AG20443 (cell line): ENCODE data around the gene RELB.

Source experiments
- DNase-seq: peaks from one replicate; pipeline ENCODE4 v3.0.0; 2012; ENCODE audit warnings: low spot score, mixed read lengths

Gene RELB

DNA sequence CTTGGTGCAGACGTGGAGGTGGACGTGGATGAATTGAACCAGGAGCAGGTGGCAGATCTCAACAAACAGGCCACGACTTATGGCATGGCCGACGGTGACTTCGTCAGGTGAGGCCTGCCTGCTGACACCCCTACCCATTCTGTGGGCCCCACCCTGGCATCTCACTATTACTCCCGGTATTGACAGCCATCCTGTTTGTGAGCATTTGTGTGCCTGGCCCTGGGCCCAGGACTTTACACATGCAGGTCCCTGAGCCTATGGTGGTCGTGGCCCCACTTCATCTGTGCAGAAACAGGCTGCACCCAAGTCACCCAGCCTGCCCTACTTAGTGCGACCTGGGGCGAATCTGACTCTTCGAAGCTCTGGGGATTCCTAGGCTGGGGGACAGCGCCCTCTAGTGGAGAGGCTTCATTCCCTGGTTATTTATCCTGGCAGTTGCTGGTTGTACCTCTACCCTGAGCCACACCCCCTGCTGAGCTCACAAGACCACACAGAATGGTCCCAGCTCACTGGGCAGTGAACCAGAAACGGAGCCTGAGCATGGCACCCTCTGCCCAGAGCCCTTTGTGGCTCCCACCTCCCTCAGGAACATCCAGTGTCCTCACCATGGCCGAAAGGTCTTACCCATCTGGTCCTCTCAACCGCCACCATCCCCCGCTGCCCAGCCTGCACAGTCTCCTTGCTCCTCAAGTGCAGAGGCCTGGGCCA lies 58.1 kb downstream of the RELB start:
- DNase-seq: peak; percentile 87

DNA sequence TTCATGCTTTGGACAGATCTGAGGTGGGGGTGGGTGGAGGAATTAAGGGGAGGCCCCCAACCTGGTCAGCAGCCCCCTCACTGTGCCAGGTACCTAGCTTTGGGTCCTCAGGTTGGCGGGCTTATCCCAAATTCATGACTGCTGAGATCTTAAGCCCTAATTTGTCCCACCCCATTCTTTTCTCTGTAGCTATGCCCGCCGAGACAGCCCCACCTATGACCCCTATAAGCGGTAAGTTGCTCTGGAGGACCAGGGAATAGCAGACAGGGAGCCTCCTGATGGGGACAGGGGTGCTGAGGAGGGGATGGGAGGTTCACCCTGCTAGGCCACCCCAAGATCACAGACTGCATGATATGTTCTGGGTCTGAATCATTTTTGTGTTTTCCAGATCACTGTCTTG lies 60.7 kb downstream of the RELB start:
- no peak for DNase-seq

DNA sequence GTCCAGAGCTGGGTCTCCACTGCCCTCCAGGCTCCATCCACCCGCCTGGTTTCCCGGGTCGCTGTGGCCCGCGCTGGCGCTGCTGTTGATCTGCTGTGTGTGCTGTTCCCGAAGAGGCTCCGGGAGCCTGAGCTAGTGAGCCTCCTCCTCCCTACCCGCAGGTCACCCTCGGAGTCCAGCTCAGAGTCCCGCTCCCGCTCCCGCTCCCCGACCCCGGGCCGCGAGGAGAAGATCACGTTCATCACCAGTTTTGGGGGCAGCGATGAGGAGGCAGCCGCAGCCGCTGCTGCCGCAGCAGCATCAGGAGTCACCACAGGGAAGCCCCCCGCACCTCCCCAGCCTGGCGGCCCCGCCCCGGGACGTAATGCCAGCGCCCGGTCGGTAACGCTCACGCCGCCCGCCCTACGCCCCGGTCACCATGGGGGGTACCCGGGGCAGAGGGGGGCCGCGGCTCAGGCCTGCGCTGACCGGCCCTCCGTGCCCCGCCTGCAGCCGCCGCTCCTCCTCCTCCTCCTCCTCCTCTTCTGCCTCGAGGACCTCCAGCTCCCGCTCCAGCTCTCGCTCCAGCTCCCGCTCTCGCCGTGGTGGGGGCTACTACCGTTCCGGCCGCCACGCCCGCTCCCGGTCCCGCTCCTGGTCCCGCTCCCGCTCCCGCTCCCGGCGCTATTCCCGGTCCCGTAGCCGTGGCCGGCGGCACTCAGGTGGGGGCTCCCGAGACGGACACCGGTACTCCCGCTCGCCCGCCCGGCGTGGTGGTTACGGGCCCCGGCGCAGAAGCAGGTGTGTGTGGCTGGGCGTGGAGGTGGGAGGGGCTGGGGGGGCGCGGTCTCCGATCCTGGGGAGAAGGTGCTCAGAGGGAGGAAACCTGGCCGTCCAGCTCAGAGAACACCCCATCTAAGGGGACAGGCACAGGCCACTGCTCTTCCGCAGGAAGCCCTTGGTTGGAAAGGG lies 62.9 kb downstream of the RELB start:
- no peak for DNase-seq

DNA sequence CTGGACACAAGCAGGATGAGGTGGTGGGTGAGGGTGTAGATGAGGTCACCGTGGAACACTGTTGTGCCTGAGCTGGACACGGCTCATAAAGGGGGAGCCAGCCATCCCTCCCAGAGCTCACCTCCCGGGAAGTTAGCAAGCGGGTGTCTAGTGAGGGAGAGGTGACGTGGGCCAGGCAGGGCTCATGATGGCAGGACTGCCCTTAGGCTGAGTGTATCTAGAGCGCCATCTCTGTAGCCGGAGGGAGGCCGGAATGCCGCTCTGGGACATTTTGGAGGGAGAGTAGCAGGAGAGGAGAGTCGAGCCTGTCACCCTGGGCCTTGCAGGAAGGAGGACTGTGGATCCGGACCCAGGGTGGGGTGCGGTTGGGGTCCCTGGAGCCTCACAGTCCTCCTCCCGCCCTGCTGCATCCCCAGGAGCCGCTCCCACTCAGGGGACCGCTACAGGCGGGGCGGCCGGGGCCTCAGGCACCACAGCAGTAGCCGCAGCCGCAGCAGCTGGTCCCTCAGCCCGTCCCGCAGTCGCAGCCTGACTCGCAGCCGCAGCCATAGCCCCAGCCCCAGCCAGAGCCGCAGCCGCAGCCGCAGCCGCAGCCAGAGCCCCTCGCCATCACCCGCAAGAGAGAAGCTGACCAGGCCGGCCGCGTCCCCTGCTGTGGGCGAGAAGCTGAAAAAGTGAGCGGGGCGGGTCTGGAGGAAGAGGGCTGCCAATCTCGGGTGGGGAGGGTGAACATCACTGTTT lies 65.8 kb downstream of the RELB start:
- DNase-seq: no peak

DNA sequence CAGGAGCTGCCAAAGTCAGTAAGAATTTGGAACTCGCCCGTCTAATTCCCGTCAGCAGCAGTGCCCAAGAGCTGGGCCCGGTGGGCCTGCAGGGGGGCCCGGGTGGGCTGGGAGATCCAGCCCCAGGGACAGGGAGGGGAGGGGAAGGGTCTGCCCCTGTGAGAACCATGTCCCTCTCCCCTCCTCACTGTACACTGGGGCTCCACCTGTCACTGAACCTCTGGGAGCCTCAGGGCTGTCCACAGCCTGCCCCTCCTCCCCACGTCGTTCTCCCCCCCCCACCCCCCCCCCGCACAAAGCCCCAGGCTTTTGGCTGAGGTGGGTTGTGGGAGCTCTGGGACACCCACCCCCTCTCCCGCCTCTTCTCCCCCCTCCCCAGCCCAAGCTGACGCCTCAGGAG lies 66.8 kb downstream of the RELB start:
- no peak for DNase-seq

DNA sequence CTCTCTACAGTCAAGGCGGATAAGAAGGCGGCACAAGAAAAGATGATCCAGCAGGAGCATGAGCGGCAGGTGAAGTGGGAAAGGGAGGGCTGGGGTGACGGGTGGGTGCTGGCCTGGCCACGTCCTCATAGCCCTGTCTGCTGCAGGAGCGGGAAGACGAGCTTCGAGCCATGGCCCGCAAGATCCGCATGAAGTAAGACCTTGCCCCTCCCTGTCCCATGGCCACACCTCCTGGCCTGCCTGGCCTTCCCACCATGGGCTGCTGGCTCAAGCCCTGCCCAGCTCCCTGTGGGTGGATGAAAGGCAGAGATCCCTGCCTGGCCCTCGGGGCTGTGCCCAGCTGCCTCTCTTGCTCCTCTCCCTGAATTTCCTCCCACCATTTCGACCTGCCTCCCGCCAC lies 67.8 kb downstream of the RELB start:
- peak; percentile 55 for DNase-seq

DNA sequence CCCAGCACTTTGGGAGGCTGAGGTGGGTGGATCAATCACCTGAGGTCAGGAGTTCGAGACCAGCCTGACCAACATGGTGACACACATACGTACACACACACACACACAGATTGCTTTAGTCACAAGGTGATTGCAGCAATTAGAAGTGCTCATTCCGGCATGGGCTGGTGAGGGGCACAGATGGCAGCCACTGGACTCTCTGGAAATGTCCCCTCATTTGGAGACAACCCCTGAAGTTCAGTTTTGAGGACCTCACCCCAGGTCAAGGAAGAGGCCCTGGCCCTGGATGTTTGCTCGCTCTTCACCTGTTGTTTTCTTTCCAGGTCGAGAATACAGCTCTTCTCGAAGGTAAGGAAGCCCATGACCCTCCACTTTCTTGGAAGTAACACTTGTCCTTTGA lies 69.0 kb downstream of the RELB start:
- DNase-seq: no peak

DNA sequence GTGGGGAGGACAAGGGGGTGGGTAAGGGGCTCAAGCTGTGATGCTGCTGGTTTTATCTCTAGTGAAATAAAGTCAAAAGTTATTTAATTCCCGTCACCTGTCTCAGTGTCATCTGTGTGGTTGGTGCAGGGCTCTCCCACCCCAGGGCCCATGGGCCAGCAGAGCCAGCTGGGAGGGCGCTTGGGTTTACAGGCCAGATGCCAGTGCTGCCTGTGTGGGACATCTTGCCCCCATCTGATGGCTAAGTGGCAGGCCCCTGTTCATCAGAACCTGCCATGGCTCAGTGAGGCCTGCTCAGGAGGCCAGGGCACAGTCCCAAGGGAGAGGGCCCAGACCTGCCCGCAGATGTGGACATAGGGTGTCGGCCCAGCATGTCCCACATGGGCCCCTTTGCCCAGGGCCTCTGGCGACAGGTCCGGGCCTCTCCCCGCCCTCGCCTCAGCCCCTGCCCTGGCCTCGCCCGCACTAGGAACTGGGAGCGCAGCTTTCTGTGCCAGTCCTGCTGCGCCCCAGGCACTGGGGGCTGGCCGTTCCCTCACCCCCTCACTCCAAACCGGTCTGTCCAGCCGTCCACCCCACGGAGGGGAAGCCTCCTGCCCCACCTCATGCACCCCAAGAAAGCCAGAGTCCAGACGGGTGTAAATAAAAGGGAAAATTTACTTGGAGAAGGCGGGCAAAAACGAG lies 69.7 kb downstream of the RELB start:
- no peak for DNase-seq

DNA sequence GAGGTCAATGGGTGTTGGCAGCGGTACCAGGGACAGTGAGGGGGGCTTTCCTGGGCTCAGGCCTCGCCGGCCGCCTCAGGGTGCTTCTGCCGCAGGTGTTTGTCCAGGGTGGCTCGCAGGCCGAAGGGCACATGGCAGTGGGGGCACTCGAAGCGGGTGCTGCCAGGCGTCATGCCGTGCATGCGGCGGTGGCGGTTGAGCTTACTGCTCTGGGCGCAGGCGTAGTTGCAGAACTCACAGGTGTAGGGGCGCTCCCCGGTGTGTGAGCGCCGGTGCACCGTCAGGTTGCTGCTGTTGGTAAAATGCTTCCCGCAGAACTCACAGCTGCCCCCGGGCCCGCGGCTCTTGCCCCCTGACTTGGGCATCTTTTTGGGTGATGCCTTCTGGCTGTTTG lies 70.3 kb downstream of the RELB start:
- DNase-seq: no peak

DNA sequence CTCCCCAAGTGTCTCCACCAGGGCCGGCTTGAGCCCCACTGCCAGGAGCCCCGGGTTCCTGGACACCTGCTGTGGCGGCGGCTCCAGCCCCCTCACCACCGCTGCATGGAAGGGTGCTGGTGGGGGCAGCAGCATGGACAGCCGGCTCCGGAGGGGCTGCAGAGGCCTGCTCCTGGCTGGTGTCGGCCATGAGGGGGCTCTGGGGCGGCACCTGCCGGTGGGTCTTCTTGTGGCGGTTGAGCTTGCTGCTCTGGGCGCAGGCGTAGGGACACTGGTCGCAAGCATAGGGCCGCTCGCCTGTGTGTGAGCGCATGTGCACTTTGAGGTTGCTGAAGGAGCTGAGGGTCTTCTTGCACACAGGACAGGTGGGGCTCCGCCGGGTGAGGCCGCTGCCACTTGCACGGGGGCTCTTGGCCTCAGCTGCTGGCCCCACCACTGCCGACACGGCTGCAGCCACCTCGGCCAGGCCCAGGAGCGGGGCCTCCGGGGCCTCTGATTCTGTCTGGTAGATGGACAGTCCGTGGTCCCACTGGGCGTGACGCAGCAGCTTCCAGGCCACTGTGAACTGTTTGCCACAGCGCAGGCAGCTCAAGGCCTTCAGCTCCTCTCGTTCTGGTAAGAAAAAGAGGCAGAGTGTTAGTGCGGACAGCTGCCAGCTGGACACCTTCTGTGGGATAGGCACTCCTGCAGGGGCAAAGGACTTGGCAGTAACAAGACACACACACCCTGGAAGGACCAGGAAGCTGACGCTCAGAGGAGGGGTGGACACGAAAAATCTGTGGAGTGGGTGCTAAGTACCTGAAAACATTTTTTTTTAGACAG lies 70.9 kb downstream of the RELB start:
- no peak for DNase-seq

DNA sequence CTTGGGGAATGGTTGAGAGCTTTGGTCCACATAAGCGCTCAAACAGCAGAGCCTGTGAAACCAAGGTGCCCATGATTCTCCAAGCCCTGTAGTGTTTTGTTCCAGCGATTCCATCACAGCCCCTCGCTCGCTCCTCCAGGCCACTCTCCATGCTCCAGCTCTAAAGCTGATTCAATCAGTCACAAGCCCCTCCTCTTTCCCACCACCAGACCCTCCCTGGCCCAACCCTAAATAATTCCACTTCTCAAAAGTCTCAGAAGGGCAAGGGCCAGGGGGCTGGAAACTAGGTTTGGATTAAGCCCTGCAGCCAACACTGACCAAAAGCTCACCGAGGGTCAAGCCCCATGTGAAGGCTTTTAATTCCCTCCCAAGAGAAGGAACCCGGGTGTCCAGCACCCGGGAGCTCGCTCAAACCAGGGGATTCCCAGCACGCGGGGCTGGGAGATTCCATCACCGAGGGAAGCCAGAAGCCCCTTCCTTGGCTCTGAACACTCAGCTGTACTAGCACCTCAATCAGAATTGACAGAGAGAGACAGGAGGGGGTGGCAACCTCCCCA lies 73.6 kb downstream of the RELB start:
- DNase-seq: no peak

DNA sequence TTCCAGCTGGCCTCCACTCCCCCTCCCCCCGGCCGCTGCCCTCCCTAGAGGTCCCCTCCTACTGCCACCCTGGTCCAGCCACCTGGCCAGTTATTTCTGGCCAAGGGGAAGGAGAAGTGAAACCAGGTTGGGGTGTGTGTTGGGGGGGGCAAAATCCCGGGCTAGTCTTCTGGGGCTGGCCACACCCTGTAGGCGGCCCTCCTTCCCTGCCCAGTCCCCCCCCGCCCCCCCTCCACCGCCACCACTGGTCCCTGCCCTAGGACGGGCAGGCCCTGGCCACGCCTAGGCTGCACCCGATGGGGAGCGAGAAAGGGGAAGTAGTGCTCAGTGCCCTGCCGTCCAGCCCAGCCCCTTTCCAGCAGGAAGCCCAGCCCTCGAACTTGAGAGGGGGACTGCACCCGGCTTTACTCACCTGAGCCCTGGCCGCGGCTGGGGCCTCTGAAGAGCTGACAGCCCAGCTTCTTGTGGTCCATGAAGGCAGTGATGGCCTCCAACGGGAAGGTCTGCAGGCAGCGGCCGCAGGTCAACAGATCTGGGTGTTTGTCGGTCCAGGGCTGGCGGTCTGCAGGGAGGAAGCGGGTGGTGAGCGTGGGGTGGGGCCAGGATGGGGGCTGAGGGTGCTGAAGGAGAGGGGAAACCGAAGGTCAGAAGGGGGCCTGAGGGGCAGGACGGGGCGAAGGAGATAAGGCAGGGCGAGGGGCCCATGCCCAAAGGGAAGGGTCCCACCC lies 74.2 kb downstream of the RELB start:
- peak; percentile 82 for DNase-seq

DNA sequence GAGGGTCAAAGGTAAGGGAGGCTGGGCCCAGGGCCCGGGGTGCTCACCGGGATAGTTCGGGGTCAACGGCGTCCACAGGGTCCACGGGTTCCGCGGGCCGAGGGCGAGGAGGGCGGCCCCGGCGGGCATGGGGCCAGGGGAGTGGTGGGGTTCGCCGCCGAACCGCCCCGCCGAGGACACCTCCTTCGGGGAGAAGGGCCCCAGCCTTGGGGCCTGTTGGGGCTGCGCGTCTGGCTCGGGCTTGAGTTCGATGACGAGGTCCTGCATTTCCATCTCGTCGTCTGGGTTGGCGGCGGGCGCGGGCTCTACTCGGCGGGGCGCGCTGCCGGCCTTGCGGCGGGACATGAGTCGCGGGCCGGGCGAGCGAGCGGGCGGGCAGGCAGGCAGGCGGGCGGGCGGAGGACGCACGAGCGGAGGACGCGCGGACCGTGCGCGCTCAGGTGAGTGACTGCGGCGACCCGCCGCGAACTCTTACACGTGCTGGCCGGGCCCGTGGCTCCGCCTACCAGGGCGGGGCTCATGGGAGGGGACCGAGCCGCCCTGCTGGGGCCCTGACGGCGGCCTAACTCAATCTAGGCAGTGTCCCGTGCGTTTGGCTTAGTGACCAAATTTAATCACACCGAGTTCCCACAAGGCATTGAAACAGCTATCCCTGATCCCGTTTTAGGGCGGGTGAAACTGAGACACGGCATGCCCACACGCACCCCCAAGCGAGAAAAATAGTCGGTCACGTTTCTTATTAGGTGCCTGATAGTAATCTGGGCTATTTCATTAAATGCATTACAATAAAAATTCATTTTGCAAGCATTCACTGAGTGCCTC lies 75.0 kb downstream of the RELB start, which contains the start of gene ZNF296:
TSS of gene ZNF296 (minus strand) at position 450 of the 822 bp plus-strand sequence. CDS start at position 345, 105 bp downstream.
- peak; percentile 81 for DNase-seq

DNA sequence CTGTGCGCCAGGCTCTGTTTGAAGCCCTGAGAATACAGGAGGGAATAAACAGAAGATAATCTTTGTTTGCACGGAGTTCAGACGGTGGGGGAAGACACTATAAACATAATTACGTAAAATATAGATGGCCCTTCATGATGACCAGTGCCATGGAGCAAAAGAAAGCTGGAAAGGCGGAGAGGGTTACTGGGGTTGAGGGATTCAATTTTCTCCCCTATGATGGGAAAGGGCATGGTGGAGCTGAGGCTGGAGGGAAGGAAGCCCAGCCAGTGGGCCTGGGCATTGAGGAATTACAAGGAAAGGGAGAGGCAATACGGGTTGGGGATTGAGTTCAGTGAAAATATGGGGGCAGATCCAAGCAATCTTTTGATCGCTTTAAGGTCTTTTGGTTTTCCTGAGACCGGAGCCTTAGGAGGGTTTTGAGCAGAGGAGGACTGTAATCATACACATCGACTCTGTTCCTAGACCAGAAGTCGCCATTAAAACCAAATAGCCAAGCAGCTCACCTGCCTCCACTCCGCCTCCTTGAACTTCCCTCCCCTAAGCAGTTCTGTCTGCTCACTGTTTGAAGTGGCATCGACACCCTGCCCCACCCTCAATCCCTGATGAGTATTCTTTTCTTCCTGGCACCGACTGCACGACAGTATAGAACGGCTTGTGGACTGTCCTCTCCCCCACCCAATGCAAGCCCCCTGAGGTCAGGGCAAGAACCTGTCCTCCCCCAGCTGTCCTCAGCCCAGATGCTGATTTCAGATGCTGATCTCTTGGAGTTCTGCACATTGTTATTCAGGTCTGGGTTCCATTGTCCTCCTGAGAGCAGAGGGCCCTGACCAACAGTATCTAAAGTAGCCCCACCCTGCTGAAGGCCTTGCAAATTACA lies 75.8 kb downstream of the RELB start:
- DNase-seq: no peak

DNA sequence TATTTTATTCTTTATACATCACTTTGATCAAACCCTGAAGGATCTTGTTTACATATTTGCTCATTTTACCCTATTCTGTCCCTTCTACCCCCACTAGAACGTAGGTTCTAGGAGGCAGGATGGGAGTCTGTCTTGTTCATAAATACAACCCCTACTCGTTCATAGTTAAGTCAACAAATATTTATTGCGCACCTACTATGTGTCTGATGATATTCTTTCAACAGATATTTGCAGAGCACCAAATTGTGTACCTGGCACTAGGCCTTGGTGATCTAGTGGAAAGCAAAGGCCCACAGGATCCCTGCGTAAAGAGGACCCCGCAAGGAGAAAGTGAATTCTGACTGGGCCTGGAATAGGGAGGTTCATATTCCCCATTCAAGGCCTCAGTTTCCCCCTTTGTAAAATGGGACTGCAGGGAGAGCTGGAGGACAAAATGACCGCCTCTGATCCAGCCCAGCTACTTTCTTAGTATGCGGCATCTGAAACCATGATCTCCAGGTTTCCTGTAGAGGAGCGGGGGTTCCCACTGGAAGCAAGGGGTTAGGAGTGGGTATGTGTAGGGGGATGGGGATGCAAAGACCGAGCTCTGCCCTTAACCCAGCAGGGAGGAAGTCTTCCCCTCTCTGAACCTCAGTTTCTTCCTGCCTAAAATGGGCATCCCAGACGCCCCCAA lies 77.3 kb downstream of the RELB start:
- DNase-seq: no peak

DNA sequence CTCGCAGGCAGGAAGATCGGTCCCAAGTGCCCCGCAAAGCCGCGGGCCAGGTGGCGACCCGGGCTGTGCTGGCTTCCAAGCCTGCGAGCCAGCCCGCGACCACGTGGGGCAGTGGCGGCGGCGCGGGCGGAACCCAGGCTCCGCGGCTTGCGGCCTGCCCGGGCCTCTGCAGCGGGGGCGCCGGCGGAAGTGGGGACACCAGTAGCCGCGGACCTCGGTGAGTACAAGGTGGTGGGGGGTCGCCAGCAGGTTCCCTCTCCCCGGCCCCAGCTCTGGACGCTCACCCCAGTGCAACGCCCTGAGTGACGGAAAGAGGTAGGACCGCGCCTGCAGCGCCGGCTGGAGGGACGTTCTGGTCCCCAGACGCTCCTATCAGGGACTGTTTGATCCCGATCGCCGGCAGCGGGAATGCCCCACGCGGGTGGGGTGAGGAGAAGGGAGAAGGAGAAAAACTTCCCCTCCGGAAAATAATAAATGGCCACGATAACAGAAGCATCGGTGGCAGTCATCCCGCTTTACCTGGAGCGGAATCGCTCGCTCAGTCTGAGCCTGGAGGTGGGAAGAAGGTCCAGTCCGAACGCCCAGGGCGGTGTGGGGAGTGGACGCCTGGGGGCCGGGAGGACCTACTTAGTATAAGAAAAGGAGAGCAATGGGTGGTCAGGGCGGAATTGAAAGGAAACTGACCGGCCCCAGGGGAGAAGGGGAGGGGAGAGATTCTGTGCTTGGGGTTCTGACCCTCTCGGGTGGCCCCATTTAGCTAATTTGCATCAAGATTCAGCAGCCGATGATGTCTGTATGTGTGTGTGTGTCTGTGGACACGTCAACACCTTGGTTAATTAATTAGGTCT lies 78.0 kb downstream of the RELB start, which contains the start of gene GEMIN7:
TSS of gene GEMIN7 (plus strand) at position 198 of the 848 bp plus-strand sequence. CDS start 10,855 bp downstream, outside the sequence.
- DNase-seq: peak; percentile 94
